Keratinocyte (primary cell): ENCODE measurements around the gene LETMD1. TPM values are rescaled to one million over a fixed set of nuclear protein-coding genes. Genes with fewer than 3 reads are reported as not detected.
"Not testable (repeated sequence)": the region's sequence is repeated elsewhere in the genome, so short reads cannot be mapped to it uniquely, and the experiment has no call there.

Experiments used
- DNase-seq: peaks from one replicate; pipeline ENCODE4 v3.0.0-alpha.2; 2011; ENCODE audit warnings: low read depth, missing footprints, low spot score
- FAIRE-seq: peaks from 2 replicates; lab custom pipeline; 2011; peaks lifted over from hg19 to GRCh38; lab: Jason Lieb, UNC
- H2AFZ ChIP-seq: 2 replicates; pipeline ENCODE4 v1.6.0; 2012; ENCODE audit warnings: low read length, control low read depth, inconsistent platforms; ENCODE audit not compliant: control insufficient read depth
- H3K27ac ChIP-seq: 2 replicates; pipeline ENCODE4 v1.5.1; 2011; ENCODE audit warnings: low read length; ENCODE audit not compliant: control insufficient read depth, insufficient read depth
- H3K27me3 ChIP-seq: 3 replicates; pipeline ENCODE4 v1.6.0; 2011; ENCODE audit warnings: low read length; ENCODE audit not compliant: control insufficient read depth, insufficient read depth; ENCODE audit errors: extremely low read depth
- H3K36me3 ChIP-seq, 2 experiments: 2 replicates in 1 of 2; 3 replicates in 1 of 2; pipeline ENCODE4 v1.5.1; 2011; ENCODE audit warnings: low read length in 2 of 2, mild to moderate bottlenecking in 1 of 2; ENCODE audit not compliant: control insufficient read depth in 2 of 2, insufficient read depth in 2 of 2; ENCODE audit errors: extremely low read depth in 1 of 2
- H3K4me1 ChIP-seq: 3 replicates; pipeline ENCODE4 v1.5.1; 2011; ENCODE audit warnings: low read length; ENCODE audit not compliant: control insufficient read depth, insufficient read depth; ENCODE audit errors: extremely low read depth
- H3K4me2 ChIP-seq: 3 replicates; pipeline ENCODE4 v1.6.0; 2011; ENCODE audit warnings: low read depth, low read length; ENCODE audit not compliant: control insufficient read depth, insufficient read depth; ENCODE audit errors: extremely low read depth
- H3K4me3 ChIP-seq, 3 experiments: fragments of 200-600 bp in 1 of 3; sonication (generic) in 1 of 3; 2 replicates in 2 of 3; 3 replicates in 1 of 3; pipeline ENCODE4 v1.5.1; 2011 to 2016; ENCODE audit warnings: low read length in 3 of 3, mild to moderate bottlenecking in 3 of 3, control low read depth in 2 of 3, inconsistent platforms in 1 of 3, low read depth in 1 of 3, mixed read lengths in 1 of 3, mixed run types in 1 of 3, moderate library complexity in 1 of 3; ENCODE audit not compliant: control insufficient read depth in 2 of 3, insufficient read depth in 2 of 3; ENCODE audit errors: extremely low read depth in 1 of 3
- H3K79me2 ChIP-seq: 2 replicates; pipeline ENCODE4 v1.6.0; 2012; ENCODE audit warnings: low read length; ENCODE audit not compliant: control insufficient read depth, insufficient read depth
- H3K9ac ChIP-seq: 3 replicates; pipeline ENCODE4 v1.6.0; 2011; ENCODE audit warnings: low read length; ENCODE audit not compliant: control insufficient read depth, insufficient read depth; ENCODE audit errors: extremely low read depth
- H3K9me1 ChIP-seq: 3 replicates; pipeline ENCODE4 v1.6.0; 2011; ENCODE audit warnings: low read length; ENCODE audit not compliant: control insufficient read depth, insufficient read depth; ENCODE audit errors: extremely low read depth
- H3K9me3 ChIP-seq: 2 replicates; pipeline ENCODE4 v1.5.1; 2012; ENCODE audit warnings: low read depth, low read length; ENCODE audit not compliant: control insufficient read depth
- H4K20me1 ChIP-seq: 3 replicates; pipeline ENCODE4 v1.6.0; 2011; ENCODE audit warnings: low read length; ENCODE audit not compliant: control insufficient read depth, insufficient read depth; ENCODE audit errors: extremely low read depth
- CTCF ChIP-seq, 3 experiments: IDR thresholded peaks in 1 of 3; conservative IDR thresholded peaks in 1 of 3; optimal IDR thresholded peaks in 1 of 3; 2 replicates in 2 of 3; 3 replicates in 1 of 3; pipeline versions ENCODE3 to v1.5.1; 2011; ENCODE audit warnings: low read length in 3 of 3, mild to moderate bottlenecking in 3 of 3, moderate library complexity in 2 of 3, control low read depth in 1 of 3, inconsistent platforms in 1 of 3; ENCODE audit not compliant: insufficient read depth in 2 of 3; ENCODE audit errors: extremely low read depth in 1 of 3
- EZH2 ChIP-seq: IDR thresholded peaks from one replicate; pipeline ENCODE4 v1.6.1; 2012; ENCODE audit warnings: inconsistent platforms, mild to moderate bottlenecking, low read length, moderate library complexity
- dilution Hi-C: fragments of 300-500 bp; cut with MboI; formaldehyde crosslinking; loops from one replicate; pipeline ENCODE4 v1.7.0; 2020; ENCODE audit warnings: low sequenced_read_pairs; ENCODE audit not compliant: extremely low pct_ligation_motif_present
- polyA plus RNA-seq, 5 experiments: library from polyadenylated mRNA; depleted of rRNA in 3 of 5; stranded (reverse) in 3 of 5; stranded (forward) in 1 of 5; unstranded in 1 of 5; fragments of >200 nt; gene quantifications; 1 replicate in 1 of 5; 2 replicates in 3 of 5; 3 replicates in 1 of 5; pipeline versions ENCODE4 v1.2.1 to v1.2.3, GENCODE V29; 2011 to 2012; ENCODE audit warnings: missing spikeins in 2 of 5, low read depth in 1 of 5, low replicate concordance in 1 of 5

Gene LETMD1
- polyA plus RNA-seq, 1 donor (not counting 4 experiments of a cell fraction or from before 2014, with no cell fraction given) = 51.1 TPM

- dilution Hi-C loops = no loop called here
- peaks cover 6 to 7% of the 10 kb centered on the region in 2 experiments for H3K36me3 ChIP-seq
- DNase-seq (no peak), FAIRE-seq (no peak)
- H3K79me2 ChIP-seq = peaks cover 40% of the 10 kb centered on the region
- no peak overlapping the region for H3K4me3 ChIP-seq
- H3K27ac ChIP-seq = no peak overlapping the region
- H3K4me1 ChIP-seq = peaks cover 7% of the 10 kb centered on the region
- H3K9me1 ChIP-seq = no peaks in the 10 kb centered on the region
- H3K4me2 ChIP-seq = no peak overlapping the region
- H3K9ac ChIP-seq = no peak overlapping the region
- no peak overlapping the region for H2AFZ ChIP-seq
- no peaks in the 10 kb centered on the region for H3K27me3 ChIP-seq
- no peaks in the 10 kb centered on the region for H3K9me3 ChIP-seq
- no peaks in the 10 kb centered on the region for H4K20me1 ChIP-seq
- TF ChIP-seq EZH2 (no peak), CTCF (optimal IDR thresholded peaks at IDR 0.05 in 1 of 3, IDR thresholded peaks at IDR 0.05 in 1 of 3, conservative IDR thresholded peaks at IDR 0.05 in 1 of 3; ENCODE audit: extremely low read depth in 1 of 3, insufficient read depth in 2 of 3, low read length in 3 of 3) (no peak)
These were observed 29.8 kb downstream of the LETMD1 start for GRCh38 chr12:51077930-51078329.

DNA sequence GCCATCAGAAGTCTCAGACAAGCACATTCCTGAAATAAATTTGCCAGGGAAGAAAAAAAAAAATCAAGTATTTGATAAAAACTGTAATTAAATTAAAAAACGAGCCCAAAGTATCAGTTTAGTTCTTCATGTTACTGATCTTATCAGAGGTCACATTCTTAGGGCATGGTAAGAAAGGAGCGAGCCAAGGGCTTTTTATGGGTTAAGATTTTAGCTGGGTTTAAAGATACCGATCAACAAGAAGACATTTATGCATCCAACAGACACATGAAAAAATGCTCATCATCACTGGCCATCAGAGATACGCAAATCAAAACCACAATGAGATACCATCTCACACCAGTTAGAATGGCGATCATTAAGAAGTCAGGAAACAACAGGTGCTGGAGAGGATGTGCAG, 30.2 kb downstream of the LETMD1 start:
- H3K4me2 ChIP-seq, H2AFZ ChIP-seq, H3K27me3 ChIP-seq, H3K9me1 ChIP-seq, H3K27ac ChIP-seq, H3K9me3 ChIP-seq, H3K36me3 ChIP-seq, H3K4me3 ChIP-seq, H4K20me1 ChIP-seq, H3K9ac ChIP-seq, H3K4me1 ChIP-seq, DNase-seq, FAIRE-seq, dilution Hi-C loops: not testable (repeated sequence)
- peaks cover 42% of the 10 kb centered on the region for H3K79me2 ChIP-seq

- H3K9ac ChIP-seq, H2AFZ ChIP-seq, H3K9me1 ChIP-seq, H3K27me3 ChIP-seq, H3K9me3 ChIP-seq, DNase-seq, H3K4me3 ChIP-seq, H3K36me3 ChIP-seq, H3K4me2 ChIP-seq, H4K20me1 ChIP-seq, FAIRE-seq, H3K27ac ChIP-seq, dilution Hi-C loops: not testable (repeated sequence)
- Histone ChIP-seq H3K79me2 (peaks cover 42% of the 10 kb centered on the region), H3K4me1 (peaks cover 10% of the 10 kb centered on the region)
These were observed 30.7 kb downstream of the LETMD1 start for GRCh38 chr12:51078866-51079265.
